Measurements from ENCODE around the gene OR9K2. TPM values are rescaled to one million over a fixed set of nuclear protein-coding genes. Genes with fewer than 3 reads are reported as not detected.
"Not testable (repeated sequence)": the region's sequence is repeated elsewhere in the genome, so short reads cannot be mapped to it uniquely, and the experiment has no call there.

The OR9K2 gene
- total and polyA plus RNA-seq, 2 experiments from 2014 or later, result not detected

- TF ChIP-seq EZH2phosphoT487 (IDR thresholded peaks at IDR 0.05; ENCODE audit: insufficient read depth, low read depth) (no peak), EZH2 (IDR thresholded peaks at IDR 0.05; ENCODE audit: insufficient read depth, poor library complexity, severe bottlenecking) (no peak)
- WGBS, 2 experiments (ENCODE audit: low coverage in 1 of 2, low lambda C conversion rate in 2 of 2, missing lambda C conversion rate in 2 of 2), result 60 to 63% methylated on average over 2 of the region's 2 CpGs
Measured at GRCh38 chr12:55171445-55171844, 45.2 kb downstream of the OR9K2 start.

GRCh38 chr12:55171846-55172245 lies 45.6 kb downstream of the OR9K2 start:
- H3K36me3 ChIP-seq (ENCODE audit: low read depth); H3K27ac ChIP-seq; H3F3A ChIP-seq (ENCODE audit: insufficient read depth); H3K4me1 ChIP-seq (ENCODE audit: insufficient read depth); DNase-seq; H3K27me3 ChIP-seq (replicated peaks; ENCODE audit: insufficient read depth); H3K9ac ChIP-seq; in situ Hi-C loops (cut with MboI); H4K20me1 ChIP-seq (ENCODE audit: insufficient read depth); H2AFZ ChIP-seq; H3K79me2 ChIP-seq (ENCODE audit: insufficient read depth); H3K9me3 ChIP-seq (ENCODE audit: low read depth); H3K4me2 ChIP-seq (ENCODE audit: unreplicated experiment); H3K9me2 ChIP-seq (ENCODE audit: insufficient read depth); H3K4me3 ChIP-seq: not testable (repeated sequence)
- WGBS, 2 experiments (ENCODE audit: low coverage in 1 of 2, low lambda C conversion rate in 2 of 2, missing lambda C conversion rate in 2 of 2), result 3 to 6% methylated on average over 2 of the region's 2 CpGs

More at GRCh38 chr12:55171445-55171844, 45.2 kb downstream of the OR9K2 start:
- Histone ChIP-seq H3F3A (ENCODE audit: insufficient read depth) (no peaks in the 10 kb centered on the region), H3K36me3 (ENCODE audit: low read depth) (no peaks in the 10 kb centered on the region), H3K9me3 (ENCODE audit: low read depth) (no peaks in the 10 kb centered on the region), H3K27ac (no peak overlapping the region), H3K9ac (no peak overlapping the region), H3K4me1 (ENCODE audit: insufficient read depth) (no peaks in the 10 kb centered on the region), H3K9me2 (ENCODE audit: insufficient read depth) (no peaks in the 10 kb centered on the region), H2AFZ (no peak overlapping the region), H3K4me2 (ENCODE audit: unreplicated experiment) (no peak overlapping the region), H4K20me1 (ENCODE audit: insufficient read depth) (no peaks in the 10 kb centered on the region), H3K79me2 (ENCODE audit: insufficient read depth) (no peaks in the 10 kb centered on the region), H3K4me3 (no peak overlapping the region), H3K27me3 (replicated peaks; ENCODE audit: insufficient read depth) (no peaks in the 10 kb centered on the region; the same call in 1 of the 2 replicates)
- in situ Hi-C loops (cut with MboI), result no loop called here
- no peak for DNase-seq

GRCh38 chr12:55172686-55173085 lies 46.5 kb downstream of the OR9K2 start:
- no peaks in the 10 kb centered on the region for H3K4me1 ChIP-seq (ENCODE audit: insufficient read depth)
- H2AFZ ChIP-seq, result no peak overlapping the region
- H4K20me1 ChIP-seq (ENCODE audit: insufficient read depth), result no peaks in the 10 kb centered on the region
- no peak overlapping the region for H3K4me3 ChIP-seq
- no peaks in the 10 kb centered on the region for H3K79me2 ChIP-seq (ENCODE audit: insufficient read depth)
- in situ Hi-C loops (cut with MboI), result no loop called here
- no peaks in the 10 kb centered on the region for H3K9me2 ChIP-seq (ENCODE audit: insufficient read depth)
- H3K9me3 ChIP-seq (ENCODE audit: low read depth), result no peaks in the 10 kb centered on the region
- H3F3A ChIP-seq (ENCODE audit: insufficient read depth), result no peaks in the 10 kb centered on the region
- no peak overlapping the region for H3K9ac ChIP-seq
- no peak overlapping the region for H3K27ac ChIP-seq
- 0% methylated on average over 1 of the region's 1 CpG for WGBS, 2 experiments (ENCODE audit: low coverage in 1 of 2, low lambda C conversion rate in 2 of 2, missing lambda C conversion rate in 2 of 2)
- H3K4me2 ChIP-seq (ENCODE audit: unreplicated experiment), result no peak overlapping the region
- H3K27me3 ChIP-seq (replicated peaks; ENCODE audit: insufficient read depth), result no peaks in the 10 kb centered on the region; the same call in 1 of the 2 replicates
- TF ChIP-seq EZH2 (IDR thresholded peaks at IDR 0.05; ENCODE audit: insufficient read depth, poor library complexity, severe bottlenecking) (no peak), EZH2phosphoT487 (IDR thresholded peaks at IDR 0.05; ENCODE audit: insufficient read depth, low read depth) (no peak)
- DNase-seq, result no peak
- H3K36me3 ChIP-seq (ENCODE audit: low read depth), result no peaks in the 10 kb centered on the region

- TF ChIP-seq EZH2 (IDR thresholded peaks at IDR 0.05; ENCODE audit: insufficient read depth, poor library complexity, severe bottlenecking) (no peak), EZH2phosphoT487 (IDR thresholded peaks at IDR 0.05; ENCODE audit: insufficient read depth, low read depth) (no peak)
Measured at GRCh38 chr12:55173456-55173855, 47.2 kb downstream of the OR9K2 start.

More at GRCh38 chr12:55173456-55173855, 47.2 kb downstream of the OR9K2 start:
- Histone ChIP-seq H3K27me3 (replicated peaks; ENCODE audit: insufficient read depth) (no peaks in the 10 kb centered on the region; the same call in 1 of the 2 replicates), H3K4me1 (ENCODE audit: insufficient read depth) (no peaks in the 10 kb centered on the region), H3K36me3 (ENCODE audit: low read depth) (no peaks in the 10 kb centered on the region), H3K27ac (no peak overlapping the region), H4K20me1 (ENCODE audit: insufficient read depth) (no peaks in the 10 kb centered on the region), H2AFZ (no peak overlapping the region), H3K4me3 (no peak overlapping the region), H3K79me2 (ENCODE audit: insufficient read depth) (no peaks in the 10 kb centered on the region), H3K4me2 (ENCODE audit: unreplicated experiment) (no peak overlapping the region), H3K9me3 (ENCODE audit: low read depth) (no peaks in the 10 kb centered on the region), H3F3A (ENCODE audit: insufficient read depth) (no peaks in the 10 kb centered on the region), H3K9me2 (ENCODE audit: insufficient read depth) (no peaks in the 10 kb centered on the region), H3K9ac (no peak overlapping the region)
- no peak for DNase-seq
- 12 to 13% methylated on average over 2 of the region's 2 CpGs for WGBS, 2 experiments (ENCODE audit: low coverage in 1 of 2, low lambda C conversion rate in 2 of 2, missing lambda C conversion rate in 2 of 2)
- in situ Hi-C loops (cut with MboI), result no loop called here

Other genes starting within 250 kb of the OR9K2 start
- not detected in 2 replicates for gene TESPA1, start 141.6 kb upstream of the OR9K2 start, total RNA-seq (2014; rRNA removed; shearing (Covaris generic))
- not detected in 2 replicates for gene TESPA1, start 141.6 kb upstream of the OR9K2 start, polyA plus RNA-seq (2016; fragmentation: Nextera tagmentation; extraction: Ambion mirVana)
- gene NEUROD4, start 106.4 kb upstream of the OR9K2 start, total RNA-seq (2014; rRNA removed; shearing (Covaris generic)), result not detected in 2 replicates
- 0.04 TPM in 1 of 2 replicates, not detected in the other for gene NEUROD4, start 106.4 kb upstream of the OR9K2 start, polyA plus RNA-seq (2016; fragmentation: Nextera tagmentation; extraction: Ambion mirVana)
- gene OR10A7, start 94.6 kb downstream of the OR9K2 start, total RNA-seq (2014; rRNA removed; shearing (Covaris generic)), result not detected in 2 replicates
- not detected in 2 replicates for gene OR10A7, start 94.6 kb downstream of the OR9K2 start, polyA plus RNA-seq (2016; fragmentation: Nextera tagmentation; extraction: Ambion mirVana)
- gene OR6C74, start 118.2 kb downstream of the OR9K2 start, total RNA-seq (2014; rRNA removed; shearing (Covaris generic)), result not detected in 2 replicates
- gene OR6C74, start 118.2 kb downstream of the OR9K2 start, polyA plus RNA-seq (2016; fragmentation: Nextera tagmentation; extraction: Ambion mirVana), result not detected in 2 replicates
- gene OR6C6, start 170.2 kb downstream of the OR9K2 start, total RNA-seq (2014; rRNA removed; shearing (Covaris generic)), result not detected in 2 replicates
- gene OR6C6, start 170.2 kb downstream of the OR9K2 start, polyA plus RNA-seq (2016; fragmentation: Nextera tagmentation; extraction: Ambion mirVana), result not detected in 2 replicates
- gene OR6C1, start 187.9 kb downstream of the OR9K2 start, total RNA-seq (2014; rRNA removed; shearing (Covaris generic)), result not detected in 2 replicates
- not detected in 2 replicates for gene OR6C1, start 187.9 kb downstream of the OR9K2 start, polyA plus RNA-seq (2016; fragmentation: Nextera tagmentation; extraction: Ambion mirVana)
- gene OR6C3, start 204.3 kb downstream of the OR9K2 start, total RNA-seq (2014; rRNA removed; shearing (Covaris generic)), result not detected in 2 replicates
- gene OR6C3, start 204.3 kb downstream of the OR9K2 start, polyA plus RNA-seq (2016; fragmentation: Nextera tagmentation; extraction: Ambion mirVana), result not detected in 2 replicates
- not detected in 2 replicates for gene OR6C75, start 236.6 kb downstream of the OR9K2 start, total RNA-seq (2014; rRNA removed; shearing (Covaris generic))
- gene OR6C75, start 236.6 kb downstream of the OR9K2 start, polyA plus RNA-seq (2016; fragmentation: Nextera tagmentation; extraction: Ambion mirVana), result not detected in 2 replicates